GM12878 (cell line): Measurements from ENCODE around the gene TMOD2.

Experiments
- CTCF ChIP-seq, 3 experiments: IDR thresholded peaks in 2 of 3; conservative IDR thresholded peaks in 1 of 3; 2 replicates each; pipeline ENCODE4 v1.5.1; 2011; ENCODE audit warnings: low read depth in 3 of 3, low read length in 3 of 3, mild to moderate bottlenecking in 3 of 3, control low read depth in 2 of 3, moderate library complexity in 2 of 3, inconsistent platforms in 1 of 3, mixed read lengths in 1 of 3; ENCODE audit not compliant: control insufficient read depth in 2 of 3, insufficient read depth in 1 of 3; ENCODE audit errors: extremely low read depth in 1 of 3
- EP300 ChIP-seq, 2 experiments: fragments of 150-350 bp in 1 of 2; IDR thresholded peaks; 2 replicates each; pipeline ENCODE4 v1.6.1; 2011 to 2012; ENCODE audit warnings: low read depth in 2 of 2, low read length in 2 of 2, borderline replicate concordance in 1 of 2, improper control_type of control experiment in 1 of 2, inconsistent platforms in 1 of 2; ENCODE audit not compliant: control insufficient read depth in 1 of 2

GRCh38 chr15:51756482-51756881 lies 5.1 kb downstream of the TMOD2 start:
- no peak for TF ChIP-seq CTCF (IDR thresholded peaks at IDR 0.05 in 2 of 3, conservative IDR thresholded peaks at IDR 0.05 in 1 of 3; ENCODE audit: control insufficient read depth in 2 of 3, extremely low read depth in 1 of 3, insufficient read depth in 1 of 3, low read depth in 3 of 3, low read length in 3 of 3)
- no peak for TF ChIP-seq EP300 (IDR thresholded peaks at IDR 0.05; ENCODE audit: borderline replicate concordance in 1 of 2, control insufficient read depth in 1 of 2, low read depth in 2 of 2, low read length in 2 of 2)
